ENCODE results near the gene ATP6V1F.
A peak's percentile ranks its signal among the peaks of the same experiment; 100 is the strongest.

- TF ChIP-seq, protein P1, sequence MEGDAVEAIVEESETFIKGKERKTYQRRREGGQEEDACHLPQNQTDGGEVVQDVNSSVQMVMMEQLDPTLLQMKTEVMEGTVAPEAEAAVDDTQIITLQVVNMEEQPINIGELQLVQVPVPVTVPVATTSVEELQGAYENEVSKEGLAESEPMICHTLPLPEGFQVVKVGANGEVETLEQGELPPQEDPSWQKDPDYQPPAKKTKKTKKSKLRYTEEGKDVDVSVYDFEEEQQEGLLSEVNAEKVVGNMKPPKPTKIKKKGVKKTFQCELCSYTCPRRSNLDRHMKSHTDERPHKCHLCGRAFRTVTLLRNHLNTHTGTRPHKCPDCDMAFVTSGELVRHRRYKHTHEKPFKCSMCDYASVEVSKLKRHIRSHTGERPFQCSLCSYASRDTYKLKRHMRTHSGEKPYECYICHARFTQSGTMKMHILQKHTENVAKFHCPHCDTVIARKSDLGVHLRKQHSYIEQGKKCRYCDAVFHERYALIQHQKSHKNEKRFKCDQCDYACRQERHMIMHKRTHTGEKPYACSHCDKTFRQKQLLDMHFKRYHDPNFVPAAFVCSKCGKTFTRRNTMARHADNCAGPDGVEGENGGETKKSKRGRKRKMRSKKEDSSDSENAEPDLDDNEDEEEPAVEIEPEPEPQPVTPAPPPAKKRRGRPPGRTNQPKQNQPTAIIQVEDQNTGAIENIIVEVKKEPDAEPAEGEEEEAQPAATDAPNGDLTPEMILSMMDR (conservative IDR thresholded peaks at IDR 0.05; ENCODE audit: low read length): 0 out of 2 replicates have a peak, but pooled peaks have one; percentile 19
- TF ChIP-seq EZH2phosphoT487 (IDR thresholded peaks at IDR 0.05; ENCODE audit: borderline replicate concordance, low read depth, low read length): no peak
Observed at GRCh38 chr7:128914566-128915151, 52.0 kb downstream of the ATP6V1F start.

Measured in OCI-LY7 (cell line).